Measurements from ENCODE around the gene PIGQ. TPM values are rescaled to one million over a fixed set of nuclear protein-coding genes. Genes with fewer than 3 reads are reported as not detected.

The PIGQ gene
- total RNA-seq, 1 donor from 2014 or later, result 9.9 TPM

- DNase-seq, result no peak
These were observed 37.0 kb downstream of the PIGQ start for GRCh38 chr16:606656-607307.

- DNase-seq, result no peak
These were observed 38.3 kb downstream of the PIGQ start for GRCh38 chr16:608019-608418.

- no peak for DNase-seq
These were observed 39.5 kb downstream of the PIGQ start for GRCh38 chr16:609316-609715.

- DNase-seq, result no peak
These were observed 40.2 kb downstream of the PIGQ start for GRCh38 chr16:609984-610383.

- DNase-seq, result peak; percentile 28
These were observed 41.0 kb downstream of the PIGQ start for GRCh38 chr16:610513-611381.

- no peak for DNase-seq
These were observed 45.4 kb downstream of the PIGQ start for GRCh38 chr16:615122-615521.

- DNase-seq, result no peak
These were observed 47.2 kb downstream of the PIGQ start for GRCh38 chr16:616733-617586.

GRCh38 chr16:617855-618254 lies 48.1 kb downstream of the PIGQ start:
- DNase-seq, result no peak

- no peak for DNase-seq
These were observed 49.8 kb downstream of the PIGQ start for GRCh38 chr16:619476-620100.

GRCh38 chr16:620700-621525 lies 51.1 kb downstream of the PIGQ start:
- no peak for DNase-seq

GRCh38 chr16:621526-622105 lies 51.8 kb downstream of the PIGQ start:
- no peak for DNase-seq

GRCh38 chr16:622920-623280 lies 53.1 kb downstream of the PIGQ start:
- no peak for DNase-seq

GRCh38 chr16:624526-625070 lies 54.8 kb downstream of the PIGQ start:
- no peak for DNase-seq

- DNase-seq, result no peak
These were observed 55.6 kb downstream of the PIGQ start for GRCh38 chr16:625117-625976.

- DNase-seq, result no peak
These were observed 56.4 kb downstream of the PIGQ start for GRCh38 chr16:625977-626765.

GRCh38 chr16:626787-627453 lies 57.2 kb downstream of the PIGQ start:
- no peak for DNase-seq

- DNase-seq, result peak; percentile 49
These were observed 57.9 kb downstream of the PIGQ start for GRCh38 chr16:627454-628239.
